Calu3 (cell line): Measurements from ENCODE around the gene ZFYVE26. TPM values are rescaled to one million over a fixed set of nuclear protein-coding genes. Genes with fewer than 3 reads are reported as not detected.

Experiments used
- BruUV-seq: library from RNA; stranded (reverse); fragments of 400-500 nt; replicated peaks from 2 replicates; lab custom pipeline; 2021; lab: Mats Ljungman, UMichigan
- CTCF ChIA-PET: fragments of 300-600 bp; sonication (Branson Sonifier 250); formaldehyde crosslinking; loops from one replicate; lab custom pipeline; 2022; ENCODE audit warnings: antibody characterized with exemption; lab: Charles Lee
- DNase-seq: peaks from one replicate; pipeline ENCODE4 v3.0.0; 2022
- H3K27ac Mint-ChIP-seq: one replicate; pipeline ENCODE4 v1.8.0; 2022; ENCODE audit warnings: mixed read lengths; ENCODE audit not compliant: unreplicated experiment
- H3K27me3 Mint-ChIP-seq: one replicate; pipeline ENCODE4 v1.8.0; 2022; ENCODE audit warnings: mixed read lengths; ENCODE audit not compliant: unreplicated experiment
- H3K36me3 Mint-ChIP-seq: one replicate; pipeline ENCODE4 v1.8.0; 2022; ENCODE audit warnings: mild to moderate bottlenecking, moderate library complexity, mixed read lengths; ENCODE audit not compliant: insufficient read depth, unreplicated experiment
- H3K4me1 Mint-ChIP-seq: one replicate; pipeline ENCODE4 v1.8.0; 2022; ENCODE audit warnings: mild to moderate bottlenecking, low read depth, mixed read lengths; ENCODE audit not compliant: unreplicated experiment
- H3K4me3 Mint-ChIP-seq: one replicate; pipeline ENCODE4 v1.8.0; 2022; ENCODE audit warnings: mild to moderate bottlenecking, low read depth, moderate library complexity, mixed read lengths; ENCODE audit not compliant: unreplicated experiment
- H3K9me3 Mint-ChIP-seq: one replicate; pipeline ENCODE4 v1.8.0; 2022; ENCODE audit warnings: low read depth, mixed read lengths; ENCODE audit not compliant: unreplicated experiment
- CTCF ChIP-seq: fragments of 200-600 bp; IDR thresholded peaks from one replicate; pipeline ENCODE4 v1.8.0; 2022; ENCODE audit warnings: antibody characterized with exemption; ENCODE audit not compliant: unreplicated experiment
- intact Hi-C: fragments of 100-400 bp; cut with micrococcal nuclease; formaldehyde crosslinking; loops from one replicate; pipeline ENCODE4 v1.10.0; 2022; ENCODE audit not compliant: unreplicated experiment
- total RNA-seq: library from RNA; stranded (reverse); gene quantifications from 2 replicates; pipeline ENCODE4 v1.2.3, GENCODE V29; 2022

Gene ZFYVE26
- total RNA-seq, 1 experiment from 2014 or later = 19.9 TPM

GRCh38 chr14:67856827-67857226 is 40.4 kb upstream of the ZFYVE26 start:
- Mint-ChIP-seq H3K27me3 (no peaks in the 10 kb centered on the region), H3K27ac (no peak overlapping the region), H3K4me1 (no peaks in the 10 kb centered on the region), H3K9me3 (no peaks in the 10 kb centered on the region), H3K4me3 (no peak overlapping the region), H3K36me3 (no peaks in the 10 kb centered on the region)
- no peak for DNase-seq
- intact Hi-C loops = no loop called here
- no peak for TF ChIP-seq CTCF
- CTCF ChIA-PET = no interaction called here
- BruUV-seq = no TSS peak

GRCh38 chr14:67853715-67854114 is 37.3 kb upstream of the ZFYVE26 start:
- H3K27ac Mint-ChIP-seq = no peak overlapping the region
- CTCF ChIA-PET = no interaction called here
- DNase-seq = no peak
- H3K4me3 Mint-ChIP-seq = no peak overlapping the region
- TF ChIP-seq CTCF = no peak
- intact Hi-C loops = no loop called here
- BruUV-seq = no TSS peak
- no peaks in the 10 kb centered on the region for H3K36me3 Mint-ChIP-seq
- H3K4me1 Mint-ChIP-seq = no peaks in the 10 kb centered on the region
- no peaks in the 10 kb centered on the region for H3K9me3 Mint-ChIP-seq
- H3K27me3 Mint-ChIP-seq = no peaks in the 10 kb centered on the region

DNA sequence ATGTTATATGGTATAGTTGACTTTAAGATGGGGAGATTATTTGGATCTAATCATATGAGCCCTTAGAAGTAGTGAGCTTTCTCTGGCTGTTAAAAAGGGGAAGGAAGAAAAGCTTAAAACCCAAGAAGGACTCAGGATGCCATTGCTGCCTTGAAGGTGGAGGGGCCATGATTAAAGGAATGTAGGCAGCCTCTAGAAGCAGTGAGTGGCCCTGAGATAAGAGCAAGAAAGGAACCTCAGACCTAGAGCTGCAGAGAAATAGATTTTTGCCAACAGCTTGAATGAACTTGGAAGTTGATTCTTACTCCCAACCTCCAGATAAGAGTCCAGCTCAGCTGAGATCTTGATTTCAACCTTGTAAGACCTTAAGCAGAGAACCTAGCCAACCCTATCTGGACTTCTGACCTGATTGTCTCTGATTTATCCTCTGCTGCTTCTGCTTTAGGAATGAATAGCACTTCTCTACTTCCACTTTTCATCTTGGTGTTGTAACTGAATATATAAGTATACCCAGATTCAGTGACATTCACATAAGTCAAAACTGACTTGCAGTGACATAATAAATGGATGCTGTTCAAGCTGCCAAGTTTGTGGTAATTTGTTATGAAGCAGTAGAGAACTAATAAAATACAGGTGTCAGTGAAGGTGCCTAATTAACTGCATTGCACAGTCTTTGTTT is 36.7 kb upstream of the ZFYVE26 start:
- no peak for DNase-seq
- Mint-ChIP-seq H3K27me3 (no peaks in the 10 kb centered on the region), H3K27ac (no peak overlapping the region)

DNA sequence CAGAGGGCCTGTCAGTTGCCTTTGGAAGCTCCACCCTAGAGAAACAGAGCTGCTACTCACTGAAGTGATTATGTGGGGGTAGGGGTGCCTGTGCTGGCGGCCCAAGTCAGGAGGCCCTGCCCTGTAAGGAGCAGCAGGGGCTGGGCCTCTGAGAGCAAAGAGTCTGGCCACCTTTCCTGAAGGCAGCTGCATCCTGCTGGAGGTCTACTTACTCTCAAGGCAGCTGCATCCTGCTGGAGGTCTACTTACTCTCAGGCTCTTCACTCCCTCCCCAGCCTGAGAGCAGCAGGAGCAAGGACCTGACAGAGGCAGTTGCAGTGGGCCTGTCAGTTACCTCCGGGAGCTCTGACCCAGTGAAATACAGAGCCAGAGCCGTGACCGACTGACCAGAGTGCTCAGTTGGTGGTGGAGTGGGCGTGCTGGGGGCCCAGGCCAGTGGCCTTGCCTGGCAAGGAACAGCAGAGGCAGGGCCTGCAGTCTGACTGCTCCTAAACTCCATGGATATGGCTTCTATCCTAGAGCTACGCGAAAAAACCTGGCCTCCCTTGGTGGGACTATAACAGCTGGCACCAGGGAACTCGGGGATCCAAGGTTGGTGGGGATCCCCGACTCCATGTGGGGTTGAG is 35.5 kb upstream of the ZFYVE26 start:
- no TSS peak for BruUV-seq
- Mint-ChIP-seq H3K27me3 (no peaks in the 10 kb centered on the region), H3K4me3 (no peak overlapping the region), H3K27ac (no peak overlapping the region), H3K9me3 (no peaks in the 10 kb centered on the region), H3K4me1 (no peaks in the 10 kb centered on the region), H3K36me3 (no peaks in the 10 kb centered on the region)
- CTCF ChIA-PET = interaction anchor here (0.6 kb wide), 1 partner anchor 846 kb away, joined by 3 read pairs; no protein-coding TSS in a partner anchor
- no peak for DNase-seq
- TF ChIP-seq CTCF = no peak
- intact Hi-C loops = no loop called here

More for the DNA sequence above, 36.7 kb upstream of the ZFYVE26 start:
- CTCF ChIA-PET = no interaction called here
- no peak for TF ChIP-seq CTCF
- Mint-ChIP-seq H3K36me3 (no peaks in the 10 kb centered on the region), H3K9me3 (no peaks in the 10 kb centered on the region), H3K4me1 (no peaks in the 10 kb centered on the region), H3K4me3 (no peak overlapping the region)
- intact Hi-C loops = no loop called here
- no TSS peak for BruUV-seq
